Stimulated activated CD4-positive, alpha-beta T cell treated with anti-CD3 and anti-CD28 coated beads, Interleukin-2, amount 100 ng/mL, for 4 hours (primary cell): ENCODE measurements around the gene PIP4K2A.

Experiments used
- DNase-seq: peaks from one replicate; pipeline ENCODE4 v3.0.0-alpha.2; 2020; ENCODE audit warnings: low read depth

Gene PIP4K2A

DNA sequence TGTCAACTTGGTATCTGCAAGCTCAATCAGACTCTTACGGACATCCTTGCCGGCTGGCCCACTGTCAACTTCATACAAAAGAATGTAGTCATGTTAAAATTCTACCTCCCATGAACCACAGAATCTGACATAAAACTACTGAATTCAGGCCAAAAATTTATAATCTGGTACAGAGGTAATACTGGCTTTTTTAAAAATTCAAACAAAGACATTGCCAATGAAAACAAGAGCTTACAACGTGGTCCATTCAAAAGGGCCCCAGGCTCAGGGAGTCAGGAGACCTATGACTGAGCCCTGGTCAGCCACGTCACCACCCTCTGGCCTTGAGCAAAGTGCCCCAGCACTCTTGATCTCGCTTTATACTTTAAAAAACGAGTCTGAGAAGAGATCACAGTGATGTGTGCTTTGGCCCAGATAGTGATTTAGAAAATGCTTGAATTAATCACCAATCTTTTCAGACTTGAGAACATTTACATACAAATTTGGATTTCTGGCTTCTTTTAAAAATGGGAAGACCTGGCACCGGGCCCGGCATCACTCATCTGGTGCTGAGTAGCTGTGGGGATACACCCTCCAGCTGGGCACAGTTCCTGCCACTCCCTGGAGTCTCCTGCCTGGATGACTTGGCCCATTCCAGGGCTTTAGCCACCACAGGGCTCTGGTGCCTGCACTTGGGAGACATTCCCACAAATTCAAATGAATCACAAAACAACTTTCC is 94.1 kb downstream of the PIP4K2A start:
- DNase-seq, result no peak

DNA sequence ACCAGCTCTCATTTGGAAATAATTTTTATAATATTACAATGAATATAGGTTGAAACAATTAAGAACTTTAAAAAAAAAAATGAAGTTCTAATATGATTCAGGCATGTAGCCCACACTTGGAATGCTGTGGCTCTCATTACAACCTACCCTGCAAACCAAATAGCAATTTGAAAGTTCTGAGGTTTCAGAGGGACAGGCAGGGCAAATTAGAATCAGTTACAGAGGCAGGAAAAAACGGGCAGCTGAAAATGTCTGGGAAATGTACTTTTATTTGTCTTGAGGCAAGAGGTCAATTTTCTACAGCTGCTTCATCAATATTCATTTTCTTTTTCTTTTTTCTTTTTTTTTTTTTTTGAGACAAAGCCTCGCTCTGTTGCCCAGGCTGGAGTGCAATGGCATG is 95.3 kb downstream of the PIP4K2A start:
- DNase-seq, result no peak

DNA sequence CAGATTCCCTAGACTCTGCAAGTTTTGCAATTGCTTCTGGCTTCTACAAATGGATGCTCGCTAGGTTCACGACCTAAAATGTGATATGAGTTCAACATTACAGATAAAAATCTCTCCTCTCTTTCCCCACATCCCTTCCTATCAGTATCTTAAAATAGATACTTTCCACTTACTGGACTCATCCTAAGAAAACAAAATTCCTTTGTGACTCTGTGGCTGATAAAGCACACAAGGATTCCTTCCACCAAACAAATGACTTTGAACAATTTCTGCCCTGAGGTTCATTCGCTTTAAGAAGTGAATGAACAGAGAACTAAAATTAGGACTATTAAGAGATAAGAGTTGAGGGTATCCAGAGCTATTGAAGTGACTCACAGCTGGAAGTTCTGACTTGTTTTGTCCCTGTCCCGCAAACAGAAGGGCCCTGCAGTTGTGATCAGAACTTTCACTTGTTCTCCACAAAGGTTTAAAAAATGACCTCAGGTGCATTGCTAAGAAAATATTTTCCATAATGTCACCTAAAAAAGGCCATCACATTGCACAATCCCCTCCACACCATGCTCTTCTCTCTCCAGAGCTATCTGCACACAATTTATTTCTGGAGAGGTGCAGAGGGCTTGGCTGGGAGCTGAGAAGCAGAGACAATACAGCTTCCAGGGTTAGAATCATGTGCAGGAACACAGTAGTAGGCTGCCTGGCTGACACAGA is 96.1 kb downstream of the PIP4K2A start:
- DNase-seq, result no peak

DNA sequence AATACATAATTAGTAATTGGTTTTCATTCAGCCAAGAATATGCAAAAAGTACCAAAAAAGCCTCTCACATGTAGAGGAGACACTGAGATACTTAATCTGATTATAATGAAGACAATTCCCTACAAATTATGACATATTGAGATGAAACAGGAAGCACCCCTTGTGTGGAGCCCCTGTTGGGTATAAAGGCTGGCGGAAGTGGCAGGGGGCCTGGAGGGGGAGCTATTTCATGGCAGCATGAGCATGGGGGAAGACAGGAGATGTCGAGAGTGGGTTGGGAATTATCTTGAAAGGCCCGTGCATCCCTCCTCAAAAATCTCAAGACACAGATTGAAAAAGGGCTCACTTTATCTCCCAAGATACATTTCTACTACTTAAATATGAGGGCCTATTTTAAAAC is 96.9 kb downstream of the PIP4K2A start:
- no peak for DNase-seq

DNA sequence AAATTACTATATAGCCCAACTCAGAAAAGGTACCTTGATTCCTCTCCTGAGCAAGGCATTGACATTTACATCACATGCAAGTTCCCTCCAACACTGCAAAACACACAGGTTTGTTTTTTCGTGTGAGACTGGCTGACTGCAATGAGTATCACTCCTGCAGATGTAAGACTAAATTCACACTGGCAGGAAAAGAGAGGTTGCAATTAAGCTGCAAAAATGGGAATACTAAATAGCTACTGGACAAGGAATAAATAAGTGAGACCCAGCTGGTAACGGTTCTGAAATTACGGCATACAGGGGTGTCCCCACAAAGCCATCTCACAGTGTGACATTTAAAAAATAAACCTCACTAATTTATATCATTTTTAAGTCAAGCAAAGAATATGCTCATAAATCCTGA is 97.3 kb downstream of the PIP4K2A start:
- DNase-seq, result no peak

DNA sequence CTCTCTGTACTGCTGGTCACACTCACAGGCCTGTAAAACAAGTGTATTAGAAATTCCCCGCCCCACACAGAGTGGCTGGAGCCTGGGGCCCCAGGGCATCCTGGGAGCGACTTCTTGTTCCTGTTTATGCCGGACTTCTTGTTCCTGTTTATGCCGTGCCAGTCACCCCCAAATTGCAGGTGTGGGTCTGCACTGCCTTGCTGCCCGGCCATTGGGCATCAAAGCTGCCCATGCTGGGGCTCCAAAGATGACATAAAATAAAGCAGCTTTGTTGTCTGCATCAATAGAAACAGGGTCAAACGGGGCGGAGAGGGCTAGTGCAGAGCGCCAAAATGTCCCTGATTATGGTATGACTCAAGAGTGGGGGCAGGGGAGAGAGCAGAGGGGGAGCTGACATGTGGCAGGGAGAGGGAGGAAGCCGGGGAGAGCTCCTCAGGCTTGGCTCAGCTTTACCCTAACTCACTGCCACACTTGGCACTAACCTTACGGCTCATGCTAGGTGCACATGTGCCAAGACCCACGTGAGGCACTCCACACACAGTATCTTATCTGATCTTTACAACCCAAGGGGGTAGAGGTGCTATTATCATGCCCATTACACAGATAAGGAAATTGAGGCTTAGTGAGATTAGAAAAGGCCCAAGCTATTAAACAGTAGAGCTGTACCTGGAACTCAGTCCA is 98.4 kb downstream of the PIP4K2A start:
- DNase-seq, result no peak

DNA sequence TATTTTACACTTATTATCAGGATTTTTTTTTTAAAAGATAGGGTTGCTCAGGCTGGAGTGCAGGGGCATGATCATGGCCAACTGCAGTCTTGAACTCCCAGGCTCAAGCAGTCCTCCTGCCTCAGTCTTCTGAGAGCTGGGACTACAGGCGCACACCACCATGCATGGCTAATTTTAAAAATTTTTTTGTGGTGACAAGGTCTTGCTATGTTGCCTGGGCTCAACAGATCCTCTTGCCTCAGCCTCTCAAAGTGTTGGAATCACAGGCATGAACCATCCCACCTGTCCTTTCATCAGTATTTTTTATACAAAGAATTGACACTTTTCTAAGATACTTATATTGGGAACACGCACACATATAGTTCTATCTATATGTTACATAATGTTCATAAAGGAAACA is 99.3 kb downstream of the PIP4K2A start:
- DNase-seq, result no peak

DNA sequence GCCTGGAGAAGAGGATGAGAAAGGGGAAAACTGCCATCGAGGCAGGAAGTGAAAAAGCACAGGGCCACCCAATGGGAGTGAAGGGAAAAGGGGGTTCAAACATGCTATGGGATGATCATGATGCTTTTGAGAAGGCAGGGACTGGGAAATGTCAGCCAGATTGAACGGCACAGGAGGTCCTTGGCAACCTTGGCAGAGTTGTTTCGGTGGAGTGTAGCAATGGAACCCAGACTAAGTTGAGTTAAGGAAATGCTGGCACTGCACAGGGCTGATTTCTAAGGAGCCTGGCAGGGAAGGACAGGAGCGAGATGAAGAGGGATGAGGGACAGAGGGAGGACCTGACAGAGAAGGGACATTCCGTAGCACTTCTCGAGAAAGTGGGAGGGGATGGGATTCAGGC is 101.4 kb downstream of the PIP4K2A start:
- no peak for DNase-seq

DNA sequence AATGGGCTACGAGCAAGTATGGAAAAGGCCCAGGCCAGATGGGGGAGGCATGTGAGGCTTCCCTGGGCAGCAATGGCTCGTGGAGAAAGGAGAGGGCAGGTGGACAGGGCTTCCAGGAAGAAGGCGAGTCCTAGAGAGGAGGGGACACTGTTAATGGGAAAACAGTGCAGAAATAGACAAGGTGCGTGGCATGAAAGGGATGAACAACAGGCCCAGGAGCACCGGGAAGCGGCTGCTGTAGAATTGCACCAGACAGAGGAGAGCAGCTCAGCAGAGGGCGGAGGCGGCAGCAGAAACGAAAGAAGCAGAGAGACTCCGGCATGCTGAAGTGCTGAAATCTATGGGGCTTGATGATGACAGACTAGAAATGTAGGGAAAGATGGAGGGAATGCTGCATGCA is 102.1 kb downstream of the PIP4K2A start:
- DNase-seq, result no peak

DNA sequence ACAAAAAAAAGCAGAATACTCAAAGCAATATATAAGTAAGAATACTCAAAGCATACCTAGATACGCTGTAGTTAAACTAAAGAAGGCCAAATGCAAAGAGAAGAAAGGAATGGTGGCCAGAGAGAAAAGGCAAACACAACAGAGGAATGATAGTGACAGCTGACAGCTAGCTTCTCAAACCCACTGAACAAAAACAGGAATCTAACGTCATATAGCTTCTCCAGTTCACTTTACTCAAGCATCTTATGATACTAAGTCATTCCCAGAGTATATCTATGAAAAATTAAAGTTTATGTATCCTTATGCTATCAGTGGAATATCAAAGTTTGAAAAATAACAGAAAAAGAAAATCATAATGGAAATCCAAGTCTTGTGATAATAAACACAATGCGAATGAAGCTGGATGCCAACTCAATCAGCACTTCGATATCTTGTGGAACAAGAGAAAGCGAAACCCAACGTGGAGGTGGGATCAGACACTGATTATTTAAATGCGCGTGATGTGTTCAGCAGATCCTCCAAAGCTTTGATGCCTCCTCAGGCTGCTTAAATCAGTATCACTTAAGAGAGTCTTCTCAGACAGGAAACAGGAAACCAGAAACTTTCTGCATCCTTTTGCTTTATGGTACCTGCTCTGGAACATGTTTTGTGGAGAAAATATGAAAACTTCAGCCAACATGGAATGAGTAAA is 102.8 kb downstream of the PIP4K2A start:
- peak; percentile 70 for DNase-seq

DNA sequence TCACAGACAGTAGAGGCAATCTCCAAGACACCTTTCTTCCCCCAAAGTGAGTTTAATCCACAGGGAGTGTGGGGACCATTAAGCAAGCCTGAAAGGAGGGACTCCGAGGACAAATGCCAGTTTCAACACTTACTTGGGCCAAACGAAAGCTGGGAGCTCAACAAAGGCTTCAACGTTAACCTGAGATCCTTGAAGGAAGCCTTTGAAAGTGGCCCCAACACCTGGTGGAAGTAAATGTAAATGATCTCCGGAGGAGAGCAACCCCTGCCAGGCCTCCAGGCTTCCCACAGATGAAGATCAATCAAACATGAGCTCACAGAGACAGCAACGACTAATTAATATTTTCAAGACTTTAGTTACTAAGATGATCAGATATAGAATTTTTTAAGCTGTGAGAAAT is 103.8 kb downstream of the PIP4K2A start:
- DNase-seq, result no peak

DNA sequence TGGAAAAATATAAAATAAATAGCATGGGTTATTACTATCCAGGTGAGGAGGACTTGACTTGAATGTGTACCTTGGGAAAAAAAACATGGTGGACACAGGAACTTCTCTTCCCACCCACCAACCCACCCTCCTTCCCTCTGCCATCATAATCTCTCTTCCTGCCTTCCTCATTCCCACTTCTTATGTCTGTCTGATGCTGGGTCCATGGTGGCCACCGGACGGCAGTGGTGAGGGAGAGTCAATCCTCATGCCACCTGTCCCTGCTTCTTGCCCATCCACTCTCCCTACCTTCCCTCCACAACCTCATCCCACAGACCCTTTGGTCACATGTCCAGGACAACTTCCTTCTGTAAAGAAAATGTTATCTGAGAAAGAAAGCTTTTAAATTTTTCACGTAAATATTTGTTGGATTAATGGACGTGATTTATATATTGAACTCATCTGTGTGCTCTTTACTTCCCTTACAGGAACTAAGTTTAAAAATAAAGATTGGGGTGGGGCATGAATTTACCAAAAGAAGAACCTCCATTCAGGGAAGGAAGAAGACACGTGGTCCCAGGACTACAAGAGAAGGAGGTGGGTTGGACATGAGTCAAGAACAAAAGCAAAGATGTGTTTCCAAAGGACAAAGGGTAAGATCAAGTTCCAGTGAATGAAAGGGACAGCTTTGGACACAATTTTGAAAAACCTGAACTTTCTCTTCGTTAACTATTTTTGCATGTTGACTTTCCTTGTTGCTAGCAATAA is 104.5 kb downstream of the PIP4K2A start:
- DNase-seq, result no peak

DNA sequence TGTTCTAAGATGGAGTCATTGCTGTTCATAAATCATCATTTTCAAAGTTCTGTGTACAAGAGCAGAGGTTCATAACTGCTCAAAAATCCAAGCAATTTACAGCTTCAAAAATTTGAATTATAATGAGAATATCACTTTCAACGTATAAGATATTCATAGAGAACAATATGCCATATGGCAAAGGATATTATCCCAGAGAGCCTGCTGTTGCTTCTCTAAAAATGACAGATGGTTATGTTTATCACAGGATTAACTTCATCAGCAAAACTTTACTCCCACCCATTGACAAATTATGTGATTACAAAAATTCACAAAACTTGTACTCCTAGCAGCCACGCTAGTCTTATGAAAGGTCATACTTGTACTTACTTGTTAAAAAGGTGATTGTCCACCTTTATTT is 105.1 kb downstream of the PIP4K2A start:
- no peak for DNase-seq

DNA sequence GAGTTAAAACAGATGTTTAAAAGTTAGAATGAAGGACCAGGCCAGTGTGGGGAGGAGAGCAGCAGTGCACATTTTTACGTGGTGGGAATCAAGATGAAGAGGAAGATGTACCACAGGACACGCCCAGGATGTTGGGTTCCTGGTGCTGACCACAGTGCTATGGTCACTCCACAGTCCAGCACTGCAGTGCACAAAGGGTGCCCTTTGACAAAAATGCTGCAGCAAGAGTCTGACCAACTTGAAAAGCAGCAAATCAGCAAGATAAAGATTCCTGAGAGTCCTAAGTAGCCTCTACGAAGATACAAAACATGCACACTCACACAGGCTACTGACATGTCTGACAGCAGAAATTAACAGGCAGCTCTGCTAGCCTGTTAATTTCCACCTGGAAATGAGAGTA is 107.1 kb downstream of the PIP4K2A start:
- DNase-seq, result no peak

DNA sequence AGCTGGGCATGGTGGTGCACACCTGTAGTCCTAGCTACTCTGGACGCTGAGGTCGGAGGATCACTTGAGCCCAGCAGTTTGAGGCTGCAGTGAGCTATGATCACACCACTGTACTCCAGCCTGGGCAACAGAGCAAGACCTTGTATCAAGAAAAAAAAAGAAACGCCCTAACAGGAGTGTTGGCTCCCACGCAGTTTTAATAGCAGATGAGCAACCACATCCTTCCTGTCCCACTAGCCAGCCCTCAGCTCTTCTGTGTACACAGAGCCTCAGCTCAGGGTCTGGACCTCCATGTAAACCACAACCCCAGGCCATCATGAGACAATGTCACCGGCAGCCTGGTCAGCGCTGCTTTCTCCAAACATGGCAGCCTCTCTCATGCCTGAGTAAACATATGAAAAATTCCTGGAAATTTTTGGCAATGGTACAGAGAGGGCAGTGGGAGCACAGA is 108.2 kb downstream of the PIP4K2A start:
- peak; percentile 16 for DNase-seq

DNA sequence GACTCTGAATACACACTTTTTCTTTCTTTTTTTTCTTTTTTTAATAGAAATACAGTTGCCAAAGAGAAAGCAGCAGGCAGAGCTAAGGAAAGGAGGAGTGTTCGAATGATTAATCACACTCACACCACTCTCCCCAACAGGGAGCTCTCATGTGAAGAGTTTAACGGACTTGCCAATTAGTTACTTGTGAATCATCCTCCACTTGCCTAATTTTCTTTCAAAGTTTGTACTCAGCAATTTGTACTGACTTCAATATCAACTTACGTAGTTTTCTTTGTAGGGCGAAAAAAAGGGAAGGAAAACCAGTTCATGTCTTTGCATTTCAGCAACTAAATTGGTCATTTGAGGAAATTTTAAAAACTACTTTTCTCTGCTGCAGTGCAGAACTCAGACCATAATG is 109.2 kb downstream of the PIP4K2A start:
- DNase-seq, result no peak

DNA sequence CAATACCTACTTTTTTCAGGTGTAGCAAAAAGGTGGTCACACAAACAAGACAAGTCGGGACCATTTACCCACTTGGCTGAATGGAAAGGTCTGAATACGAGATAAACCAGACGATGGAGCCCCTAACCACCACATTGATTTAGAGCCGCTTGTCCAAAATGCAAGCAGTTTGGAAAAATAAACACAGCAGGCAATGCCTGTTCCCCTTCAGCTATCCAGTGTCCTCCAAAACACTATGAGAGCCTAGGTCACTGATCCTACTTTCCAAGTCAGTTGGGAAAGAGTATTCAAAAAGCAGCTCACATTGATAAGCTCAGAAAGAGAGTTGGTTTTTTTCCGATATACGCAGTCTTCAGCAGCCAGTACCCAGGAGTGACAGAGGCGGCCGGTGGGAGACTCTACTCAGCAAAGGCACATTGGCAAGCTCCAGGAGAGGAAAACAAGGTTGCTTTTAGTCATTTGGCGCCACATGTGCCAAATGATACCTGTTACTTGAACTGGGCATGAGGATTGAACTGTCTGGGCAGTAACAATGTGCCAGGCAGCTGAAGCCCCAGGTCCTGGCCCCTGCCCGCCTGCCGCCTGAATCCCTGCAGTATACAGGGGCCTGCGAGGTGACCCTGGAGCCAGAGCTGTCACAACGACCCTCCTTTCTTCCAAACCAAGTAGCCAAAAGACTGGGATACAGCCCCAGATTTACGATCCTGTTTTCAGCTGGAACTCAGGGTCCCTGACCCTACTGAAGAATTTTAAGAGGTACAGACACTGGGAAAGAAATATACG is 109.8 kb downstream of the PIP4K2A start:
- DNase-seq, result no peak

DNA sequence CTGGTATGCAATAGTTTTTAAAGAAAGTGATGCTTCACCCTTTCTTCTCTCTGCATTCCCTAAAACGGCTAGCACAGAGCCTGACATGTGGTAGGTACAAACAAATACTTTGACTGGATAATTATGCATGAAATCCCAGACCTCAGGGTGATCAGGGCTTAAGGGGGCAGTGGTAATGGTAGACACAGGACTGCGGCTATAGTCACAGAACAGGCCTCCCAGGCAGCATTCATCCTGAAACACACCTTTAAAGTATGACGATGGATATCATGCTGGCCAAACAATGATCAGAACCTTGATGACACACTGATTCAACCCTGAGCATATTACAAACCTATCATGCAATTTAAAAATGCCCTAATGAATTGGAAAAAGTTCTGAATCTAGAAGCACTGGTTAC is 110.8 kb downstream of the PIP4K2A start:
- DNase-seq, result no peak

DNA sequence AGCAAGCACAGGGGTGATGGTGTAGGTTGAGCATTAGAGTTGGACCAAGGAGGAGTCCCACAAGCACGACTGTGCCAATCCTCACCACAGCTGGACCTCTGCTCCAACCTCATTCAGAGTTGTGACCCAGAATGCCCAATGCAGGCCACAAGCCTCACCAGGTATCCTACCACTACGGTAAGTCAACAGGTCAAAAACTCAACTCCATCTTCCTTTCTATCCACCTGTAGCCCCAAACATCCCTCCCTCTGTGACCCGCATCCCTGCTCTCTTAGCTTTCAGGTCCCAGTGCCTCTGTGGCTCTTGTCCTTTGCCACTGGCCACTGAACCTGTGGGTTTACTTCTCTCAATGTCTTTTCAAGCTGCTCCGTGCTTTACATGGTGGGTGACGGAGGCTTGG is 112.8 kb downstream of the PIP4K2A start:
- no peak for DNase-seq

DNA sequence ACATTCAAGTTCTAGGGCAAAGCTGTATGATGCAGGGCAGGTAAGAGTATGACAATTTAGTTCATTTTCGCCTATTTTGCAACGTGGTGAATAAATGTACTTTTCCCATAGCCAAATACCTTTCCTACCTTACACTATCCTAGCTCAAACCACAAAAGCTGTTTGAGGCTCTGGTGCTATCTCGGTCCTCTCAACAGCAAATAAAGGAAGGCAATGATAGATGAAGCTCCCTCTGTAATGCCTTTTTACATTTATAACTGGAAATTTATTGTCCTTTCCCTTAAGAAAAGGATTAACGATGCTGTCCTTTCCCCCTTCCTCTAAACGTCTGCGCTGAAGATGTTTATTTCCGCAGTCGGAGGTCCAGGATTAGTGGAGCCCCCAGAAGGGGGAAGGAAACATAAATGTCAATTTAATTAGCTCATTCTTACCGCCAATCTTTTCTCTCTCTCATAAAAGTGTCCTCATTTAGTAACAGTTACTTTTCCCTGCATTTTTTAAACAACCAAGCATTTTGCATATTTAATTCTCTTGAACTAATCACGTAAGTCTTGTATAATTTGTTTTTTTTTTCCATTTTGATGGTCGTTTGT is 114.6 kb downstream of the PIP4K2A start:
- no peak for DNase-seq
